ENCODE measurements around the gene TBR1. TPM values are rescaled to one million over a fixed set of nuclear protein-coding genes. Genes with fewer than 3 reads are reported as not detected.
A peak's percentile ranks its signal among the peaks of the same experiment; 100 is the strongest.

Gene TBR1
- total RNA-seq (2014; rRNA removed; shearing (Covaris generic)): 0.97 TPM in 1 of 2 replicates, not detected in the other
- polyA plus RNA-seq (2016; fragmentation: Nextera tagmentation; extraction: Ambion mirVana): not detected in 2 replicates

GRCh38 chr2:161415987-161416707, at the start of gene TBR1:
Gene TBR1, plus strand, starts transcription at chr2:161416297. Its CDS starts 114 bp downstream, at chr2:161416411.
- H3K79me2 ChIP-seq (ENCODE audit: insufficient read depth): no peaks in the 10 kb centered on the region
- no peaks in the 10 kb centered on the region for H3F3A ChIP-seq (ENCODE audit: insufficient read depth)
- H3K4me2 ChIP-seq (ENCODE audit: unreplicated experiment): peak within 1 kb of the TSS; percentile 47
- in situ Hi-C loops (cut with MboI): no loop called here
- no peaks in the 10 kb centered on the region for H3K9me3 ChIP-seq (ENCODE audit: low read depth)
- 19 to 20% methylated on average over 16 of the region's 16 CpGs for WGBS, 2 experiments (ENCODE audit: low coverage in 1 of 2, low lambda C conversion rate in 2 of 2, missing lambda C conversion rate in 2 of 2)
- no peak within 1 kb of the TSS for H3K9ac ChIP-seq
- DNase-seq: peak; percentile 43
- no peak within 1 kb of the TSS for H2AFZ ChIP-seq
- H3K9me2 ChIP-seq (ENCODE audit: insufficient read depth): no peaks in the 10 kb centered on the region
- no peaks in the 10 kb centered on the region for H4K20me1 ChIP-seq (ENCODE audit: insufficient read depth)
- no peaks in the 10 kb centered on the region for H3K36me3 ChIP-seq (ENCODE audit: low read depth)
- peaks cover 63% of the 10 kb centered on the region for H3K27me3 ChIP-seq (replicated peaks; ENCODE audit: insufficient read depth)
- TF ChIP-seq EZH2phosphoT487 (IDR thresholded peaks at IDR 0.05; ENCODE audit: insufficient read depth, low read depth): 0 out of 2 replicates have a peak, but pooled peaks have one; percentile 22
- no peak for TF ChIP-seq EZH2 (IDR thresholded peaks at IDR 0.05; ENCODE audit: insufficient read depth, poor library complexity, severe bottlenecking)
- H3K4me3 ChIP-seq: peak within 1 kb of the TSS; percentile 63; the same call in 1 of the 2 replicates
- H3K27ac ChIP-seq: no peak within 1 kb of the TSS
- peaks cover 6% of the 10 kb centered on the region; the same call in 1 of the 2 replicates for H3K4me1 ChIP-seq (ENCODE audit: insufficient read depth)

- peaks cover 85% of the 10 kb centered on the region for H3K79me2 ChIP-seq (ENCODE audit: insufficient read depth)
- H3K9me3 ChIP-seq (ENCODE audit: low read depth): no peaks in the 10 kb centered on the region
- TF ChIP-seq EZH2phosphoT487 (IDR thresholded peaks at IDR 0.05; ENCODE audit: insufficient read depth, low read depth): no peak
- TF ChIP-seq EZH2 (IDR thresholded peaks at IDR 0.05; ENCODE audit: insufficient read depth, poor library complexity, severe bottlenecking): no peak
- H3K9me2 ChIP-seq (ENCODE audit: insufficient read depth): no peaks in the 10 kb centered on the region
- 65 to 78% methylated on average over 3 of the region's 3 CpGs for WGBS, 2 experiments (ENCODE audit: low coverage in 1 of 2, low lambda C conversion rate in 2 of 2, missing lambda C conversion rate in 2 of 2)
- no peak overlapping the region for H3K9ac ChIP-seq
- H3K4me3 ChIP-seq: no peak overlapping the region
- H3F3A ChIP-seq (ENCODE audit: insufficient read depth): no peaks in the 10 kb centered on the region
- no peak for DNase-seq
- H3K27me3 ChIP-seq (replicated peaks; ENCODE audit: insufficient read depth): no peaks in the 10 kb centered on the region
- no peak overlapping the region for H3K4me2 ChIP-seq (ENCODE audit: unreplicated experiment)
- no peaks in the 10 kb centered on the region for H4K20me1 ChIP-seq (ENCODE audit: insufficient read depth)
- no peaks in the 10 kb centered on the region for H3K4me1 ChIP-seq (ENCODE audit: insufficient read depth)
- no peak overlapping the region for H3K27ac ChIP-seq
- H2AFZ ChIP-seq: no peak overlapping the region
- peaks cover 35% of the 10 kb centered on the region; the same call in 1 of the 2 replicates for H3K36me3 ChIP-seq (ENCODE audit: low read depth)
- in situ Hi-C loops (cut with MboI): no loop called here
These were observed 48.4 kb upstream of the TBR1 start for GRCh38 chr2:161367675-161368074.

GRCh38 chr2:161369311-161369710, 46.8 kb upstream of the TBR1 start:
- 97 to 100% methylated on average over 2 of the region's 2 CpGs for WGBS, 2 experiments (ENCODE audit: low coverage in 1 of 2, low lambda C conversion rate in 2 of 2, missing lambda C conversion rate in 2 of 2)
- TF ChIP-seq EZH2phosphoT487 (IDR thresholded peaks at IDR 0.05; ENCODE audit: insufficient read depth, low read depth): no peak
- no peak for TF ChIP-seq EZH2 (IDR thresholded peaks at IDR 0.05; ENCODE audit: insufficient read depth, poor library complexity, severe bottlenecking)
- Histone ChIP-seq H3K36me3 (ENCODE audit: low read depth) (peaks cover 34% of the 10 kb centered on the region; the same call in 1 of the 2 replicates), H3K79me2 (ENCODE audit: insufficient read depth) (peaks cover 69% of the 10 kb centered on the region), H3K9me3 (ENCODE audit: low read depth) (no peaks in the 10 kb centered on the region), H3K27me3 (replicated peaks; ENCODE audit: insufficient read depth) (no peaks in the 10 kb centered on the region), H3K4me1 (ENCODE audit: insufficient read depth) (peaks cover 12% of the 10 kb centered on the region), H3K4me3 (no peak overlapping the region), H2AFZ (no peak overlapping the region), H3K9me2 (ENCODE audit: insufficient read depth) (no peaks in the 10 kb centered on the region), H4K20me1 (ENCODE audit: insufficient read depth) (no peaks in the 10 kb centered on the region), H3K9ac (no peak overlapping the region), H3K27ac (no peak overlapping the region), H3K4me2 (ENCODE audit: unreplicated experiment) (no peak overlapping the region), H3F3A (ENCODE audit: insufficient read depth) (no peaks in the 10 kb centered on the region)
- in situ Hi-C loops (cut with MboI): no loop called here
- DNase-seq: no peak

- in situ Hi-C loops (cut with MboI): no loop called here
- H3K4me2 ChIP-seq (ENCODE audit: unreplicated experiment): no peak overlapping the region
- H4K20me1 ChIP-seq (ENCODE audit: insufficient read depth): no peaks in the 10 kb centered on the region
- WGBS, 2 experiments (ENCODE audit: low coverage in 1 of 2, low lambda C conversion rate in 2 of 2, missing lambda C conversion rate in 2 of 2): 96 to 97% methylated on average over 3 of the region's 3 CpGs
- TF ChIP-seq EZH2 (IDR thresholded peaks at IDR 0.05; ENCODE audit: insufficient read depth, poor library complexity, severe bottlenecking) (no peak), EZH2phosphoT487 (IDR thresholded peaks at IDR 0.05; ENCODE audit: insufficient read depth, low read depth) (no peak)
- H2AFZ ChIP-seq: no peak overlapping the region
- DNase-seq: no peak
- peaks cover 37% of the 10 kb centered on the region; the same call in 1 of the 2 replicates for H3K36me3 ChIP-seq (ENCODE audit: low read depth)
- H3K4me3 ChIP-seq: no peak overlapping the region
- H3K9me3 ChIP-seq (ENCODE audit: low read depth): no peaks in the 10 kb centered on the region
- H3F3A ChIP-seq (ENCODE audit: insufficient read depth): no peaks in the 10 kb centered on the region
- no peak overlapping the region for H3K9ac ChIP-seq
- peaks cover 20% of the 10 kb centered on the region for H3K4me1 ChIP-seq (ENCODE audit: insufficient read depth)
- no peak overlapping the region for H3K27ac ChIP-seq
- no peaks in the 10 kb centered on the region for H3K27me3 ChIP-seq (replicated peaks; ENCODE audit: insufficient read depth)
- H3K9me2 ChIP-seq (ENCODE audit: insufficient read depth): no peaks in the 10 kb centered on the region
- peaks cover 57% of the 10 kb centered on the region for H3K79me2 ChIP-seq (ENCODE audit: insufficient read depth)
These were observed 45.1 kb upstream of the TBR1 start for GRCh38 chr2:161370981-161371380.
